GM12872 (cell line): ENCODE data around the gene TGFB1I1.

ENCODE experiments used
- TF ChIP-seq, protein P1 (sequence below): IDR thresholded peaks from 3 replicates; pipeline ENCODE4 v1.5.1; 2011; ENCODE audit warnings: low read depth, mild to moderate bottlenecking, low read length, moderate library complexity; ENCODE audit not compliant: insufficient read depth

The TGFB1I1 gene

DNA sequence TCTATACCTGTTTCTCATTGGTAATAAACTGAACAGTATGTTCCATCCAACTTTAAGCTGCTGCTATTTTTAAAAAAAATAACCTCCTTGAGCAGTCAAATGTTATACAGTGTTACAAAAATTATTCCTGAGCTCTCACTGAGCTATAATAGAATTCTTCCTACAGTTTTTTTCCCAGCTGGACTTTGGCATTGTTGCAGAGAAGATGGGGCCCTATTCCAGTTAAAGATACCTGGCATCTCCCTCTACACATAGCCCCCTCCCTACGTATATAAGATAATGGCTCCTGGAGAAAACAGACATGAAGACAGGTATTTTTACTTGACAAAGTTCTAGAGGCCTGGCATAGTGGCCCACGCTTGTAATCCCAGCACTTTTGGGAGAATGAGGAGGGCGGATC lies 42.2 kb upstream of the TGFB1I1 start:
- TF ChIP-seq, protein P1, sequence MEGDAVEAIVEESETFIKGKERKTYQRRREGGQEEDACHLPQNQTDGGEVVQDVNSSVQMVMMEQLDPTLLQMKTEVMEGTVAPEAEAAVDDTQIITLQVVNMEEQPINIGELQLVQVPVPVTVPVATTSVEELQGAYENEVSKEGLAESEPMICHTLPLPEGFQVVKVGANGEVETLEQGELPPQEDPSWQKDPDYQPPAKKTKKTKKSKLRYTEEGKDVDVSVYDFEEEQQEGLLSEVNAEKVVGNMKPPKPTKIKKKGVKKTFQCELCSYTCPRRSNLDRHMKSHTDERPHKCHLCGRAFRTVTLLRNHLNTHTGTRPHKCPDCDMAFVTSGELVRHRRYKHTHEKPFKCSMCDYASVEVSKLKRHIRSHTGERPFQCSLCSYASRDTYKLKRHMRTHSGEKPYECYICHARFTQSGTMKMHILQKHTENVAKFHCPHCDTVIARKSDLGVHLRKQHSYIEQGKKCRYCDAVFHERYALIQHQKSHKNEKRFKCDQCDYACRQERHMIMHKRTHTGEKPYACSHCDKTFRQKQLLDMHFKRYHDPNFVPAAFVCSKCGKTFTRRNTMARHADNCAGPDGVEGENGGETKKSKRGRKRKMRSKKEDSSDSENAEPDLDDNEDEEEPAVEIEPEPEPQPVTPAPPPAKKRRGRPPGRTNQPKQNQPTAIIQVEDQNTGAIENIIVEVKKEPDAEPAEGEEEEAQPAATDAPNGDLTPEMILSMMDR, result no peak

GRCh38 chr16:31430380-31431052 lies 41.4 kb upstream of the TGFB1I1 start:
- TF ChIP-seq, protein P1, result no peak

GRCh38 chr16:31435341-31436220 lies 36.4 kb upstream of the TGFB1I1 start:
- TF ChIP-seq, protein P1, result no peak

- TF ChIP-seq, protein P1, result no peak
These were observed 35.5 kb upstream of the TGFB1I1 start for GRCh38 chr16:31436221-31437045.

GRCh38 chr16:31438414-31438813 lies 33.5 kb upstream of the TGFB1I1 start:
- TF ChIP-seq, protein P1, result no peak

DNA sequence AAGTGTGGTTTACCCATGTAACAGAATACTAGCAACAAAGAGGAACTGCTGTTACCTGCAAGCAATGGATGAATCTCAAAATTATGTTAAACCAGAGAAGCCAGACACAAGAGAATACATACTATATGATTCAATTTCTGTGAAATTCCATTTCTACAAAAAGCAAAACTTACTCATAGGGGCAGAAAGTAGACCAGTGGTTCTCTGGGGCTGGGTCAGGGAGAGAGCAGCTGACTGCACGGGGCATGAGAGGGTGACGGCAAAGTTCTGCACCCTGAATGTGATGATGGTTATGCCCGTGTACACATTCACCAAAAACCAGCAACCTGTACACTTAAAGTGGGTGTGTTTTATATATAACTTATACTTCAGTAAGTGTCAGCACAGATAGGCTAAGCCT lies 32.4 kb upstream of the TGFB1I1 start:
- TF ChIP-seq, protein P1, result no peak
